ENCODE measurements around the gene ELFN1. TPM values are rescaled to one million over a fixed set of nuclear protein-coding genes. Genes with fewer than 3 reads are reported as not detected.

Gene ELFN1
- total and polyA plus RNA-seq, 4 donors: 7.8 to 28.4 (median 16.3) TPM

DNA sequence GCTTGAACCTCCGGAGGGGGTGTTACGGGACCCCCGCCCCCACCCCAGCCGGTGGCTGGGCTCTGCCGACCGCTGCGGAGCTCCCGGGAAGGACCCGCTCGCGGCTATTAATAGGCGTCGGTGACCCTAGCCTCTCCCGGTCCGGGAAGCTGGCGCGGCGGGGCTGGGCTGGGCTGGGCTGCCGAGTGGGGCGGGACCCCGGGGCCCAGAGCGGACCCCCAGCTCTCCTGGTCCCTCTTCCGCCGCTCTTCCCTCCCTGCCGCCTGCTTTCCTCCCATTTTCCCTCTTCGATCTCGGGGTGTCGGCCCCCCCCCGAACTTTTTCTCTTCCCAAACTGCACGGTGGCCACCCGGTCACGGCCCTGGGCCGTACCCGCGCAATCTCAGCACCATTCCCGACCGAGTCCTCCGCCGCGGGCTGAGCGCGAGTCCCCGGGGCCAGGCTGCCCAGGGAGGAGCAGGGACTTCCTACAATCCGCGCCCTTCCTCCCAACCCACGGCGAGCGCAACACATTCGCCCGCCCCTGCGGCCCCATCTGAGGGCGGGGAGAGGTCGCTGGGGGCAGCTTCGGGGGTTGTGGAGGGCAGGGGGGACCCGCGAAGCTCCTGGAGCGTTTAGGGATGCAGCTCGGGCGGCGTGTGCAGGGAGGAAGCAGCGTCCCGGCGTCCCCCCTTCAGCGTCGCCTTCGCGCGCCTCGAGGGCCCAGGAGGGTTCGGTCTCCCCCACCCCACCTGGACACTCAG is 3.1 kb upstream of the ELFN1 start:
- H3K27me3 ChIP-seq (ENCODE audit: control insufficient read depth, insufficient read depth, low read length): peaks cover 26% of the 10 kb centered on the region
- DNase-seq (ENCODE audit: low read depth in 4 of 6, low spot score in 6 of 6): peak in 2 of 6 donors; percentile 30 to 47

GRCh38 chr7:1667566-1668395 is 2.3 kb upstream of the ELFN1 start:
- Histone ChIP-seq H3K4me3 (ENCODE audit: low read depth, low read length) (peak overlapping the region; percentile 55), H3K9me3 (ENCODE audit: control insufficient read depth, insufficient read depth, low read length) (no peaks in the 10 kb centered on the region), H3K36me3 (ENCODE audit: control insufficient read depth, insufficient read depth, low read length) (peaks cover 18% of the 10 kb centered on the region), H3K27me3 (ENCODE audit: control insufficient read depth, insufficient read depth, low read length) (peaks cover 25% of the 10 kb centered on the region), H3K4me1 (ENCODE audit: control insufficient read depth, insufficient read depth, low read length) (peaks cover 61% of the 10 kb centered on the region), H3K27ac (ENCODE audit: low read depth, low read length) (peak overlapping the region; percentile 86)
- WGBS (ENCODE audit: insufficient coverage): 12% methylated on average over 57 of the region's 77 CpGs
- DNase-seq (ENCODE audit: low read depth in 4 of 6, low spot score in 6 of 6): peak in 2 of 6 donors; percentile 57

More for the DNA sequence above, 3.1 kb upstream of the ELFN1 start:
- peak overlapping the region; percentile 47 for H3K27ac ChIP-seq (ENCODE audit: low read depth, low read length)
- peaks cover 58% of the 10 kb centered on the region for H3K4me1 ChIP-seq (ENCODE audit: control insufficient read depth, insufficient read depth, low read length)
- H3K36me3 ChIP-seq (ENCODE audit: control insufficient read depth, insufficient read depth, low read length): peaks cover 15% of the 10 kb centered on the region
- under 1% methylated on average over 61 of the region's 70 CpGs for WGBS (ENCODE audit: insufficient coverage)
- H3K9me3 ChIP-seq (ENCODE audit: control insufficient read depth, insufficient read depth, low read length): no peaks in the 10 kb centered on the region
- H3K4me3 ChIP-seq (ENCODE audit: low read depth, low read length): peak overlapping the region; percentile 55

DNA sequence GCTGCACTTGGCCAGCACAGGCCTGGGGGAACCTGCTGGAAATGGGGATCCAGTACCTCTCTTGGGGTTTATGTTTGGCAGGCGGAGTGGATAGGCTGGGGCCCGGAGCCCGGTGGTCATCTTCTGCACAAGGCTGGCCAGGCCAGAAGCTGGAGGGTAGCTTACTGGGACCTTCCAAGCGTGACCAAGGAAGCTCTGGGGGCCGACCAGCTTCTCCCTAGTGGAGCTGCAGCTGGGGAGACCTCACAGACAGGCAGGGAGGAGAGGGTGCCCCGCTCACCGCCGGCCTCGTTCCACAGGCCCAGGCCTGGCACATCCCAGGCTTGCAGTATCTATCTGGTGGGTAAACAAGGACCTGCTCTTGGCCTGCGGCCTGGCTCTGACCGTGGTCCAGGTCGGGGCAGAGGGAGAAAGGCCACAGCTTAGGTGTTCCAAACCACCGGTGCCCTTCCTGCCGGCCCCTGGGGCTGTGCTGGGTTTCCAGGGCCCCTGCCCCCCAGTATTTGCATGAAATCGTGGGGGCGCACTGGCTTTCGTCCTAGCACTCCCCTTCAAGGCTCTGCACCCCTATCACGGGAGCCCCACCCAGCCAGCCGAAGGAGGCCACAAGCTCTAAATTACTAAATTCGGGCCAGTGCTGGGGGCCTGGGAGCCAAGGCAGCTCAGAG is 1.5 kb upstream of the ELFN1 start:
- peaks cover 25% of the 10 kb centered on the region for H3K36me3 ChIP-seq (ENCODE audit: control insufficient read depth, insufficient read depth, low read length)
- H3K4me3 ChIP-seq (ENCODE audit: low read depth, low read length): peak overlapping the region; percentile 9
- peak overlapping the region; percentile 86 for H3K27ac ChIP-seq (ENCODE audit: low read depth, low read length)
- peaks cover 66% of the 10 kb centered on the region for H3K4me1 ChIP-seq (ENCODE audit: control insufficient read depth, insufficient read depth, low read length)
- DNase-seq (ENCODE audit: low read depth in 4 of 6, low spot score in 6 of 6): peak in 1 of 6 donors; percentile 21
- no peaks in the 10 kb centered on the region for H3K9me3 ChIP-seq (ENCODE audit: control insufficient read depth, insufficient read depth, low read length)
- peaks cover 23% of the 10 kb centered on the region for H3K27me3 ChIP-seq (ENCODE audit: control insufficient read depth, insufficient read depth, low read length)
- WGBS (ENCODE audit: insufficient coverage): 25% methylated on average over 20 of the region's 20 CpGs

- WGBS (ENCODE audit: insufficient coverage): 4% methylated on average over 53 of the region's 68 CpGs
- peak overlapping the region; percentile 40 for H3K4me3 ChIP-seq (ENCODE audit: low read depth, low read length)
- peak overlapping the region; percentile 86 for H3K27ac ChIP-seq (ENCODE audit: low read depth, low read length)
- peaks cover 16% of the 10 kb centered on the region for H3K27me3 ChIP-seq (ENCODE audit: control insufficient read depth, insufficient read depth, low read length)
- H3K4me1 ChIP-seq (ENCODE audit: control insufficient read depth, insufficient read depth, low read length): peaks cover 66% of the 10 kb centered on the region
- H3K9me3 ChIP-seq (ENCODE audit: control insufficient read depth, insufficient read depth, low read length): no peaks in the 10 kb centered on the region
- peaks cover 33% of the 10 kb centered on the region for H3K36me3 ChIP-seq (ENCODE audit: control insufficient read depth, insufficient read depth, low read length)
- peak in 2 of 6 donors; percentile 73 to 87 for DNase-seq (ENCODE audit: low read depth in 4 of 6, low spot score in 6 of 6)
These were observed 769 bp upstream of the ELFN1 start for GRCh38 chr7:1669064-1669951.

GRCh38 chr7:1670894-1671593 is 967 bp downstream of the ELFN1 start:
- Histone ChIP-seq H3K27ac (ENCODE audit: low read depth, low read length) (no peak overlapping the region), H3K4me1 (ENCODE audit: control insufficient read depth, insufficient read depth, low read length) (peaks cover 82% of the 10 kb centered on the region), H3K9me3 (ENCODE audit: control insufficient read depth, insufficient read depth, low read length) (no peaks in the 10 kb centered on the region), H3K4me3 (ENCODE audit: low read depth, low read length) (peak overlapping the region; percentile 13), H3K27me3 (ENCODE audit: control insufficient read depth, insufficient read depth, low read length) (peaks cover 16% of the 10 kb centered on the region), H3K36me3 (ENCODE audit: control insufficient read depth, insufficient read depth, low read length) (peaks cover 51% of the 10 kb centered on the region)
- no peak for DNase-seq (ENCODE audit: low read depth in 4 of 6, low spot score in 6 of 6)
- 28% methylated on average over 11 of the region's 26 CpGs for WGBS (ENCODE audit: insufficient coverage)

GRCh38 chr7:1671594-1672451 is 1.7 kb downstream of the ELFN1 start:
- H3K27me3 ChIP-seq (ENCODE audit: control insufficient read depth, insufficient read depth, low read length): peaks cover 12% of the 10 kb centered on the region
- peaks cover 58% of the 10 kb centered on the region for H3K36me3 ChIP-seq (ENCODE audit: control insufficient read depth, insufficient read depth, low read length)
- 51% methylated on average over 4 of the region's 13 CpGs for WGBS (ENCODE audit: insufficient coverage)
- H3K4me3 ChIP-seq (ENCODE audit: low read depth, low read length): no peak overlapping the region
- H3K27ac ChIP-seq (ENCODE audit: low read depth, low read length): no peak overlapping the region
- no peaks in the 10 kb centered on the region for H3K9me3 ChIP-seq (ENCODE audit: control insufficient read depth, insufficient read depth, low read length)
- peak in 1 of 6 donors; percentile 1 for DNase-seq (ENCODE audit: low read depth in 4 of 6, low spot score in 6 of 6)
- peaks cover 83% of the 10 kb centered on the region for H3K4me1 ChIP-seq (ENCODE audit: control insufficient read depth, insufficient read depth, low read length)

DNA sequence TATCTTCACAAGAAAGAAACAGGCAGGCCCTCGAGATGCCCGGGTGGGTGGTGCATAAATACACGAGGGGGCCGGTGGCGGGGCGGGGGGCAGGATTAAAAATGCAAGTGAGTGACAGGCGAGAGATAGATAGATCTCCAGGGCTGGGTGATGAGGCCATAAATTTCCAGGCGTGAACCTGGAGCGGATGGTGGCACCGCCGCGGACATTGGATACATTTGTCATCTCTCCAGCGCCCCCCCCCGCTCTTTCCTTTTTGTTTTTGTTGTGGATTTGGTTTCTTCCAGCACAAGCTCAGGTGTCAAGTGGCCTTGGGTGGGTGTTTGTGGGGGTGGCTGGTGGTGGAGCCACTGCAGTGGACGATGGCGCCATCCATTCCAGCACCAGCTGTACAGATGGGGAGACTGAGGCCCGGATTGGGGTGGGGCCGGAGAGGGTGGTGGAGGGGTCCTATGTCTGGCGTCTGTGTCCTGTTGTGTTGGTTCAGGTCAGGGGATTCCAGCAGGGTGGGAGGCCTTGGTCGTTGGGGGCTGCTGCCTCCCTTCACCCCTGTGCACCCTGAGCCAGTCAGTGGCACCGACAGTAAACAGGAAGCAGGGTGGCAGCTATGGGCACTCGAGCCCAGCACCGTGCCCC is 2.9 kb downstream of the ELFN1 start:
- peaks cover 5% of the 10 kb centered on the region for H3K27me3 ChIP-seq (ENCODE audit: control insufficient read depth, insufficient read depth, low read length)

More for the DNA sequence above, 2.9 kb downstream of the ELFN1 start:
- Histone ChIP-seq H3K4me3 (ENCODE audit: low read depth, low read length) (no peak overlapping the region), H3K4me1 (ENCODE audit: control insufficient read depth, insufficient read depth, low read length) (peaks cover 84% of the 10 kb centered on the region), H3K9me3 (ENCODE audit: control insufficient read depth, insufficient read depth, low read length) (no peaks in the 10 kb centered on the region), H3K27ac (ENCODE audit: low read depth, low read length) (no peak overlapping the region), H3K36me3 (ENCODE audit: control insufficient read depth, insufficient read depth, low read length) (peaks cover 63% of the 10 kb centered on the region)
- 66% methylated on average over 19 of the region's 23 CpGs for WGBS (ENCODE audit: insufficient coverage)
- peak in 1 of 6 donors; percentile 19 for DNase-seq (ENCODE audit: low read depth in 4 of 6, low spot score in 6 of 6)
